ENCODE measurements around the gene AGAP3. TPM values are rescaled to one million over a fixed set of nuclear protein-coding genes. Genes with fewer than 3 reads are reported as not detected.

AGAP3 gene
- total RNA-seq, 1 experiment from 2014 or later: 126 TPM

DNA sequence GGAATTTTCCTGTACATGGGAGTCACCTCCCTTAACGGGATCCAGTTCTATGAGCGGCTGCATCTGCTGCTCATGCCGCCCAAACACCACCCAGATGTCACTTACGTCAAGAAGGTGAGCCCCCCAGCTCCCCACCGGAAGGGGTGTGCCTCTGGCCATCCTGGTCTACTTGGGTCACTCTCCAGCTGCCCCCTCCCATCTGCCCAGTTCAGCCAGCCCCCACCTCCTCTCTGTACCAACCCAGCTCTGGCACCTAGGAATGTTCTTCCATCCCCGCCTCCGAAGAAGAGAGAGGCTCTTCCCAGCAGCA is 10.7 kb upstream of the AGAP3 start:
- BruUV-seq (replicated peaks): no TSS peak
- RAD21 ChIA-PET (ENCODE audit: low non-redundant PET in 1 of 2, low total read pairs in 2 of 2, uncharacterized antibody in 2 of 2, unreplicated experiment in 2 of 2): no interaction called here
- no peak overlapping the region for H3K4me2 ChIP-seq (ENCODE audit: low read length)
- no peak overlapping the region for H3K9ac ChIP-seq (ENCODE audit: low read length)
- H3K36me3 ChIP-seq (ENCODE audit: control insufficient read depth in 1 of 2, insufficient read depth in 2 of 2, low read length in 2 of 2): peaks cover 27 to 31% of the 10 kb centered on the region in 2 experiments; a peak in 3 of 4 replicates
- H4K20me1 ChIP-seq (ENCODE audit: insufficient read depth): no peaks in the 10 kb centered on the region
- no peaks in the 10 kb centered on the region for H3K27me3 ChIP-seq (ENCODE audit: insufficient read depth, low read length)
- no peak for DNase-seq (ENCODE audit: low read depth, low spot score)
- CTCF ChIA-PET: no interaction called here
- POLR2A ChIA-PET: interaction anchor here (1.0 to 1.5 kb wide), 2 partner anchors 15 to 48 kb away, joined by 3 to 4 read pairs; partner anchors contain the start of gene ABCB8
- TF ChIP-seq EGR1 (IDR thresholded peaks at IDR 0.05; ENCODE audit: low read depth) (no peak), SIN3A (IDR thresholded peaks at IDR 0.05; ENCODE audit: low read depth) (no peak), ELF1 (IDR thresholded peaks at IDR 0.05; ENCODE audit: borderline replicate concordance, low read depth) (no peak), FOSL1 (IDR thresholded peaks at IDR 0.05; ENCODE audit: low read depth) (no peak), JUND (IDR thresholded peaks at IDR 0.05) (no peak), YY1 (IDR thresholded peaks at IDR 0.05; ENCODE audit: extremely low read depth, insufficient replicate concordance, low read depth, low read length) (no peak), POLR2A (IDR thresholded peaks at IDR 0.05; ENCODE audit: borderline replicate concordance, extremely low read depth, insufficient read depth, insufficient read length) (no peak), RAD21 (IDR thresholded peaks at IDR 0.05; ENCODE audit: low read depth) (no peak), ZNF274 (IDR thresholded peaks at IDR 0.05; ENCODE audit: low read depth, low read length) (no peak), POLR2AphosphoS5 (IDR thresholded peaks at IDR 0.05; ENCODE audit: low read depth, low read length) (no peak), TCF7L2 (IDR thresholded peaks at IDR 0.05; ENCODE audit: borderline replicate concordance, extremely low read depth, insufficient read depth, insufficient read length) (no peak), SRF (IDR thresholded peaks at IDR 0.05; ENCODE audit: low read depth) (no peak)
- TF ChIP-seq, protein P1, sequence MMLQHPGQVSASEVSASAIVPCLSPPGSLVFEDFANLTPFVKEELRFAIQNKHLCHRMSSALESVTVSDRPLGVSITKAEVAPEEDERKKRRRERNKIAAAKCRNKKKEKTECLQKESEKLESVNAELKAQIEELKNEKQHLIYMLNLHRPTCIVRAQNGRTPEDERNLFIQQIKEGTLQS (IDR thresholded peaks at IDR 0.05): no peak
- TF ChIP-seq, protein P2, sequence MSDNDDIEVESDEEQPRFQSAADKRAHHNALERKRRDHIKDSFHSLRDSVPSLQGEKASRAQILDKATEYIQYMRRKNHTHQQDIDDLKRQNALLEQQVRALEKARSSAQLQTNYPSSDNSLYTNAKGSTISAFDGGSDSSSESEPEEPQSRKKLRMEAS (IDR thresholded peaks at IDR 0.05): no peak
- TF ChIP-seq, protein P3, sequence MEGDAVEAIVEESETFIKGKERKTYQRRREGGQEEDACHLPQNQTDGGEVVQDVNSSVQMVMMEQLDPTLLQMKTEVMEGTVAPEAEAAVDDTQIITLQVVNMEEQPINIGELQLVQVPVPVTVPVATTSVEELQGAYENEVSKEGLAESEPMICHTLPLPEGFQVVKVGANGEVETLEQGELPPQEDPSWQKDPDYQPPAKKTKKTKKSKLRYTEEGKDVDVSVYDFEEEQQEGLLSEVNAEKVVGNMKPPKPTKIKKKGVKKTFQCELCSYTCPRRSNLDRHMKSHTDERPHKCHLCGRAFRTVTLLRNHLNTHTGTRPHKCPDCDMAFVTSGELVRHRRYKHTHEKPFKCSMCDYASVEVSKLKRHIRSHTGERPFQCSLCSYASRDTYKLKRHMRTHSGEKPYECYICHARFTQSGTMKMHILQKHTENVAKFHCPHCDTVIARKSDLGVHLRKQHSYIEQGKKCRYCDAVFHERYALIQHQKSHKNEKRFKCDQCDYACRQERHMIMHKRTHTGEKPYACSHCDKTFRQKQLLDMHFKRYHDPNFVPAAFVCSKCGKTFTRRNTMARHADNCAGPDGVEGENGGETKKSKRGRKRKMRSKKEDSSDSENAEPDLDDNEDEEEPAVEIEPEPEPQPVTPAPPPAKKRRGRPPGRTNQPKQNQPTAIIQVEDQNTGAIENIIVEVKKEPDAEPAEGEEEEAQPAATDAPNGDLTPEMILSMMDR (IDR thresholded peaks at IDR 0.05 in 2 of 3, conservative IDR thresholded peaks at IDR 0.05 in 1 of 3; ENCODE audit: borderline replicate concordance in 1 of 3, insufficient read depth in 1 of 3, low read depth in 2 of 3, low read length in 2 of 3): no peak
- TF ChIP-seq, protein P4, sequence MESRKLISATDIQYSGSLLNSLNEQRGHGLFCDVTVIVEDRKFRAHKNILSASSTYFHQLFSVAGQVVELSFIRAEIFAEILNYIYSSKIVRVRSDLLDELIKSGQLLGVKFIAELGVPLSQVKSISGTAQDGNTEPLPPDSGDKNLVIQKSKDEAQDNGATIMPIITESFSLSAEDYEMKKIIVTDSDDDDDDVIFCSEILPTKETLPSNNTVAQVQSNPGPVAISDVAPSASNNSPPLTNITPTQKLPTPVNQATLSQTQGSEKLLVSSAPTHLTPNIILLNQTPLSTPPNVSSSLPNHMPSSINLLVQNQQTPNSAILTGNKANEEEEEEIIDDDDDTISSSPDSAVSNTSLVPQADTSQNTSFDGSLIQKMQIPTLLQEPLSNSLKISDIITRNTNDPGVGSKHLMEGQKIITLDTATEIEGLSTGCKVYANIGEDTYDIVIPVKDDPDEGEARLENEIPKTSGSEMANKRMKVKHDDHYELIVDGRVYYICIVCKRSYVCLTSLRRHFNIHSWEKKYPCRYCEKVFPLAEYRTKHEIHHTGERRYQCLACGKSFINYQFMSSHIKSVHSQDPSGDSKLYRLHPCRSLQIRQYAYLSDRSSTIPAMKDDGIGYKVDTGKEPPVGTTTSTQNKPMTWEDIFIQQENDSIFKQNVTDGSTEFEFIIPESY (IDR thresholded peaks at IDR 0.05; ENCODE audit: extremely low read depth, insufficient replicate concordance, low read length): no peak
- H3K9me3 ChIP-seq (ENCODE audit: control insufficient read depth in 1 of 2, insufficient read depth in 1 of 2, low read depth in 1 of 2, low read length in 2 of 2): no peaks in the 10 kb centered on the region
- H3K4me3 ChIP-seq (replicated peaks in 1 of 2; ENCODE audit: low read depth in 1 of 2, low read length in 2 of 2): no peak overlapping the region
- no peaks in the 10 kb centered on the region for H3K9me2 ChIP-seq (ENCODE audit: insufficient read depth)
- H3K79me2 ChIP-seq (ENCODE audit: insufficient read depth, low read length): peaks cover 26% of the 10 kb centered on the region
- H2AFZ ChIP-seq (ENCODE audit: low read depth, low read length, poor library complexity, severe bottlenecking): no peak overlapping the region
- peak overlapping the region; percentile 27; the same call in 1 of the 2 replicates for H3K27ac ChIP-seq (ENCODE audit: low read depth, low read length)
- intact Hi-C loops (cut with micrococcal nuclease): no loop called here
- H3K4me1 ChIP-seq (ENCODE audit: control insufficient read depth in 1 of 2, insufficient read depth in 2 of 2, low read length in 2 of 2): peaks cover 8 to 28% of the 10 kb centered on the region in 2 experiments
- no peak for ATAC-seq
